Forelimb muscle (tissue), 1 donor: Measurements from ENCODE around the gene ERICH4. TPM values are rescaled to one million over a fixed set of nuclear protein-coding genes. Genes with fewer than 3 reads are reported as not detected.
"Not testable (repeated sequence)": the region's sequence is repeated elsewhere in the genome, so short reads cannot be mapped to it uniquely, and the experiment has no call there.

Experiments used
- DNase-seq: peaks from one replicate; pipeline ENCODE4 v3.0.0-alpha.2; 2013; ENCODE audit warnings: low read depth
- polyA plus RNA-seq: library from polyadenylated mRNA; unstranded; fragments of 120-200 nt; gene quantifications from one replicate; pipeline ENCODE4 v1.2.1, GENCODE V29; 2013; ENCODE audit not compliant: insufficient read length

The ERICH4 gene
- polyA plus RNA-seq, 1 donor = 0.19 TPM

DNA sequence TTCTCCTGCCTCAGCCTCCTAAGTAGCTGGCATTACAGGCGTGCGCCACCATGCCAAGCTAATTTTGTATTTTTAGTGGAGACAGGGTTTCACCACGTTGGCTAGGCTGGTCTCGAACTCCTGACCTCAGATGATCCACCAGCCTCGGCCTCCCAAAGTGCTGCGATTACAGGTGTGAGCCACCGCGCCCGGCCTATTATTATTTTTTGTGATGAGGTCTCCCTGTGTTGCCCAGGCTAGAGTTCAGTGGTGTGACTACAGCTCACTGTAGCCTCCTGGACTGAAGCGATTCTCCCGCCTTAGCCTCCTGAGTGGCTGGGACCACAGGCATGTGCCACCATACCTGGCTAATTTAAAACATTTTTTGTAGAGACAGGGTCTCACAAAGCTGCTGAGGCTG, 7.6 kb upstream of the ERICH4 start:
- DNase-seq = not testable (repeated sequence)

DNA sequence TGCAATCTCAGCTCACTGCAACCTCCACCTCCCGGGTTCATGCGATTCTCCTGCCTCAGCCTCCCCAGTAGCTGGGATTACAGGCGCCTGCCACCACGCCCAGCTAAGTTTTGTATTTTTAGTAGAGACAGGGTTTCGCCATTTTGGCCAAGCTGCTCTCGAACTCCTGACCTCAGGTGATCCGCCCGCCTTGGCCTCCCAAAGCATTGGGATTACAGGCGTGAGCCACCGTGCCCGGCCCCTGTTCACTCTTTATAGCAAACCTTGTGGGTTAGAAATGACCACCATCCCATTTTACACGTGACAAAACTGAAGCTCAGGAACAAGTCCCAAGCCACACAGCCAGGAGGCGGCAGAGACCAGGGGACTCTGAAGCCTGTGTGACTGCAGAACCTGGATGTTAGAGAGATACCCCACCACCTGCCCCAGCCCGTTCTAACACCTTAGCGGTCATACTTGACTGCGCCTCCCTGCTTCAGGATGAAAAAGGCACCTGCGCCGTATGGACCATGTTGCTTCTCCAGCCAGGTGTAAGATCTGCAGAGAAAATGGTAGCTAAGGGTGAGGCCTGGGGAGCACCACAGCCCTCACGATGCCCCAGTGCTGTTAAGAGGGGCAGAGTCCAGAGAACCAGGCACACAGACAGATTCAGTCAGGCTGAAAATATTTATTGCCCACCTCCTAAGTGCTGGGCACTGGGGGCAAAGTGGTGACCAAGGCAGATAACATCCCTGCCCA, 6.9 kb upstream of the ERICH4 start:
- DNase-seq = no peak

DNA sequence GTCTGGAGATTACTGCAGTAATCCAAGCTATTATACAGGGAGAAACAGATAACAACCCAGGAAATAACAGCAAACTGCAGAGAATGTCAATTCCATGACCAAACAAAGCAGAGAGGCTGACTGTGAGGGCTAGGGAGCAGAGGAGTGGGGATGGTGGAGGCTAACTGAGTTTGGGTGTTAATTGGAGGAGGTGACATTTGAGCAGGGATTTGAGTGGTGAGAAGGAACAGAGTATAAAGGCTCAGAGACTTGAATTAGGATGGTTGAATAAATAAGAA, 6.3 kb upstream of the ERICH4 start:
- DNase-seq = no peak

DNA sequence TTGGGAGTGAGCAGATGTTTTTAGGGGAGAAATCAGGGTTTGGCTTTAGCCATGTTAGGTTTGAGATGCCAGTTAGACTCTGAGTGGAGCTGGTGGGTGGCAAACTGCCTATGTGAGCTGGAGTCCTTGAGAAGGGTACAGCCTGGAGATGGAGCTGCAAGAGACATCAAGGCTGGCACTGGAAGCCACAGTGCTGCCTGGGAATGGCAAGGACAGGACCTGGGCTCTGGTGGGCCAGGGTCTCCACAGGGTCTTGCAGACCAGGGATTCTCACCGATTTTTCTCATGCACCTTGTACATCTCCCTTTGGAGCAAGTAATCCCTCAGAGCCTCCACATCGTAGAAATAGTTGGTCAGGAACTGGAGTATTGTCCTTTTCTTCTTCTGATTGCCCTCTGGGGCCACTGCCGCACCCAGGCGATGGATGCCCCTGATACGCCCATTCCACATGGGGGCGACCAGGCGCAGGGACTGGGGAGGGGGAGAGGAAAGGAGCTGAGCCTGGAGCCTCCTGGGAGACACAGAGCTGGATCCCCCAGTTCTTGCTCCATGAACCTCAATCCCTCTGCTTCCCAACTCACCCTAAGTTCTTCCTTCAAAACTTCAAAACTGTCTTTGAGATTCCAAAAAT, 4.9 kb upstream of the ERICH4 start:
- DNase-seq = no peak

DNA sequence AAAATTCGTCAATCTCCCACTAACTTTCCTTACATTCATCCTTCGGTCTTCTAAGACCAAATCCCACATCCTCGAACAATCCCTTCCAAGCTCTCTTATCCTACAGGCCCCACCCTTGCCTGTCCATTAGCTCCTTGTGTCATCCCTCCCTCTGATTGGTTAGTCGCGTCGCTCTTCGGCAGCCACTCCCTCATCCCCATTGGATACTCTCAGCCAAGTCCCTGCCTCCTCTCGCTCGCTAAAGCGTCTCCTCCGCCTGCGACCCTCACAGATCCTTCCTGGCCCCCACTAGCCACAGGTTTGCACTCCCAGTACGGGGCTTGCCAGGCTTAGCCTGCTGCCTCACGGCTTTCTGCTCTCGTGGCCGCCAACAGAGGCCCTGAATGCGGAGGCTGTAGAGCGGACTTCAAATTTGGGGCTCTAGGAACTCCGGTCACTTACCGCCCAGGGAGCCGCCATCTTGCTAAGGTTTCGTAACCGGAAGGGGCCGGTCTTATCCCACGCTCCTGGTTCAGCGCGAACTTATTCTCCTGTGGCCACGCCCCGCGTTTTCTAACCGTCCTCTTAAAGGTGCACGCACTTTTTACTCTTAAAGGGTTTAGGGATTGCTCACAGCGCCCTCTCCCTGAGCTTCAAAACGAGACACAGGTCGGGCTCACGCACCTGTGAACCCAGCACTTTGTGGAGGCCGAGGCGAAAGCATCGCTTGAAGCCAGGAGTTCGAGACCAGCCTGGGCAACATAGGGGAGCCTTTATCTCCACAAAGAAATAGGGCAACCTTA, 3.3 kb upstream of the ERICH4 start, which contains the start of gene DMAC2:
Gene DMAC2, minus strand, starts transcription at position 472 of the 782 bp plus-strand sequence. Its CDS starts 13 bp downstream, at position 459.
- DNase-seq = peak; percentile 94

DNA sequence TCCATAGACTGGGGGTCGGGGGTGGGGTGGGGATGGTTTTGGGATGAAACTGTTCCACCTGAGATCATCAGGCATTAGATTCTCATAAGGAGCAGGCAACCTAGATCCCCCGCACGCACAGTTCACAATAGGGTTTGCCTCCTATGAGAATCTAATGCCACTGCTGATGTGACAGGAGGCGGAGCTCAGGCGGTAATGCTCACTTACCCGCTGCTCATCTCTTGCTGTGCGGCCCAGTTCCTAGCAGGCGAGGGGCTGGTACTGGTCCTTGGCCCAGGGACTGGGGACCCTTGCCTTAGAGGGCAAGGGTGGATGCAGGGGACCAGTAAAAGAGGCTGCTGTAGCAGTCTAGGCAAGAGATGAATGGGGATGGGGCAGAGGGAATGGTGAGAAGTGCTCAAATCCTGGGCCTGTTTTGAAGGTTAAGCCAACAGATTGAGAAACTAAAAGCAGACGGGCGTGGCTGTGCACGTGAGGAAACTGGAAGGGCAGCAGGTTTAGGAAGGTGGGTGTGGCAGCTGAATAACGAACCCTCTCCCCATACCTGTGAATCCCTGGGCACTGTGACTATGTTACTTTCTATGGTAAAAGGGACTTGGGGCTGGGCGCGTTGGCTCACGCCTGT, 1.5 kb upstream of the ERICH4 start:
- no peak for DNase-seq

DNA sequence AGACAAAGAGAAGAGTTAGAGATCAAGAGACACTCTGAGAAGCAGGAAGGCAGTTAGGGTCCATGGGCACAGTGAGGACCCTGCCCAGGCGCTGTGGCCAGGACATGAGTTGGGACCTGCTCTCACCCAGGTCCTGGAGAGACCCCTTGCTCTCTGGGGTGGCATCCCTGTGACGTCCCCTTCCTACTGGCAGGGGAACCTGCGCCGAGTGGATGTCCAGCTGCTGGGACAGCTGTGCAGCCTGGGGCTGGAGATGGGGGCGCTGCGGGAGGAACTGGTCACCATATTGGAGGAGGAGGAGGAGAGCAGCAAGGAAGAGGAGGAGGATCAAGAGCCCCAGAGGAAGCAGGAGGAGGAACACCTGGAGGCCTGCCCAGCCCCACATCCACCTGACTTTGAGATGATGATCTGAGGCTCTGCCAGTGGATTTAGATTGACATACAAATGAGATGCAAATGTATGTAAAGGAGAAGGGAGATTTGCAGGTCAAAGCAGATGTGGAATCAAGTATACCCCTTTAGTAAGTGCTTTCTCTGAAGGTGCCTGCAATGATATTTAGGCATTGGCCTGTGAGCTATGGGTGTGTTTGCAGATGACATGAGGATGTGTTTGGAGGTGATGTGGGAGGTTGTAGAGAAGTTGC, 978 bp downstream of the ERICH4 start:
- DNase-seq = no peak

DNA sequence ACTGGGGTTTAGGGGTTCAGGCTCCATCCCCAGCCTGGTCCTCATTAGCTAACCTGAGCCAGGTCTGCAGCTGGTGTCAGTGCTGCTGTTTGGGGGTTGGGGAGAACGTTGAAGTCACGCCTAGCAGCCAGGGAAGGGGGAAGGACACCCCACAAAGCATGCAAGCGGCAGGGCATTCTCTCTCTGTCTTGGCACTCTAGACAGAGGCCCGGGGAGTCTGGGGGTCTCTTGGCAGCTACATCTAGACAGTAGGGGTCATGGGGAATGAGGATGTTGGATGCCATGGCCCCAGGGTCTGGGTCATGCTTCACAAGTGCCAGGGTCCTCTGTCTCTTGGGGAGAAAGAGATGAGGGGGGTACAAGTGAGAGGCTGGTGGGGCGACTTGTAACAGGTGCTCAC, 2.6 kb downstream of the ERICH4 start:
- DNase-seq = no peak

DNA sequence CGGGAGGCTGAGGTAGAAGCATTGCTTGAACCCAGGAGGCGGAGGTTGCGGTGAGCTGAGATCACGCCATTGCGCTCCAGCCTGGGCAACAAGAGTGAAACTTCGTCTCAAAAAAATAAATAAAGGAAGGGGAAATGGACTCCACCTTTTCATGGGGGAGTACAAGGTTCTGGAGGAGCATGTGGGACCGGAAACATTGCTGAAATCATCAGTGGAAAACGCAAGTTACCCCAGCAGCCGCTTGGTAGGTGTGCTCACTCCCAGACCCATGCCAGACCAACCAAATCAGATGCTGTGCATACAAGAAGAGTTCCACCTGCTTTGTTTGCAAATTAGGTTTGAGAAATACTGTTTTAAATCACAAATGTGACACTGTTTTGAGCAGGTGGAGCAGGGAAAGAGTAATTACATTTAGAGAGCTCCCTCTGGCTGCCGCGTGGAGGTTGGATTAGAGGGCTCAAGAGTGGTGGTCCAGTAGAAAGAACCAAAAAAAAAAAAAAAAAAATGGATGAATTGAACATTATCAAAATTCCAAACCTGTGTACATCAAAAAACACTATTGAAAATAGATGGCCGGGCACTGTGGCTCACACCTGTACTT, 4.9 kb downstream of the ERICH4 start:
- no peak for DNase-seq

DNA sequence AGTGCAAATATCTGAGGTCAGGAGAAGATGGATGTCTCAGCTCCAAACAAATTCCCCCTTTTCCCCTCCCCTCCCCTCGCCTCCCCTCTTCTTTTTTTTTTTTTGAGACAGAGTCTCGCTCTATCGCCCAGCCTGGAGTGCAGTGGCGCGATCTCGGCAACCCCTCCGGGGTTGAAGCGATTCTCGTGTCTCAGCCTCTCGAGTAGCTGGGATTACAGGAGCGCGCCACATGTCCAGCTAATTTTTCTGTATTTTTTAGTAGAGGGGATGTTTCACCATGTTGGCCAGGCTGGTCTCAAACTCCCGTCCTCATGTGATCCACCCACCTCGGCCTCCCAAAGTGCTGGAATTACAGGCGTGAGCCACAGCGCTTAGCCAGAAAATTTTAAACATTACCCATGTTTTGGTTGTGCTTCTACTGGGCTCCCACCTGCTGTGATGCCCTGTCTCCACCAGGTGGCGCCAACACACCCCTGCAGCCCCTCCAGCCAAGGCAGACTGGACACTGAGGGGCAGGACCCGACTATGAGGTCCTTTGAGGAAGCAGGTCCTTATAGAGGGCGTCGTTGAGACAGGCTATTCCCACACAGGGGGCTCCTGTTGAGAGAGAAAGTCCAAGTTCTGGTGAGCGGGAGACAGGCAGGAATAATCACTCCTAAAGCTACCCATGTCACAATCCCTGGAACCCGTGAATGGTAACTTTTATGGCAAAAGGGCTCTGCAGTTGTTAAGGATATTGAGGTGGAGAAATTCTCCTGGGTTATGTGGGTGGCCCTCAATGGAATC, 6.3 kb downstream of the ERICH4 start:
- no peak for DNase-seq

DNA sequence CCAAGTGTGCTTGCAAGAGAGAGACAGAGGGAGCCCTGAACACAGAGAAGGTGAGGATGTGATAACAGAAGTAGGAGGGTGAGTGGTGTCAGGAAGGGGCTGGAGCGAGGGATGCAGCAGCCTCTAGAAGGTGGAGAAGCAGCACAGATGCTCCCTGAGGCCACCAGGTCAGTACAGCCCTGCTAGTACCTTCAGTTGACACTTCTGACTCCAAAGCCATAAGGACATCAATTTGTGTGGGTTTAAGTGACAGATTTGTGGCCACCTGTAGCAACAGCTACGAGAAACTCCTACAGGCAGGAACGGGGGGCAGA, 6.9 kb downstream of the ERICH4 start:
- no peak for DNase-seq

DNA sequence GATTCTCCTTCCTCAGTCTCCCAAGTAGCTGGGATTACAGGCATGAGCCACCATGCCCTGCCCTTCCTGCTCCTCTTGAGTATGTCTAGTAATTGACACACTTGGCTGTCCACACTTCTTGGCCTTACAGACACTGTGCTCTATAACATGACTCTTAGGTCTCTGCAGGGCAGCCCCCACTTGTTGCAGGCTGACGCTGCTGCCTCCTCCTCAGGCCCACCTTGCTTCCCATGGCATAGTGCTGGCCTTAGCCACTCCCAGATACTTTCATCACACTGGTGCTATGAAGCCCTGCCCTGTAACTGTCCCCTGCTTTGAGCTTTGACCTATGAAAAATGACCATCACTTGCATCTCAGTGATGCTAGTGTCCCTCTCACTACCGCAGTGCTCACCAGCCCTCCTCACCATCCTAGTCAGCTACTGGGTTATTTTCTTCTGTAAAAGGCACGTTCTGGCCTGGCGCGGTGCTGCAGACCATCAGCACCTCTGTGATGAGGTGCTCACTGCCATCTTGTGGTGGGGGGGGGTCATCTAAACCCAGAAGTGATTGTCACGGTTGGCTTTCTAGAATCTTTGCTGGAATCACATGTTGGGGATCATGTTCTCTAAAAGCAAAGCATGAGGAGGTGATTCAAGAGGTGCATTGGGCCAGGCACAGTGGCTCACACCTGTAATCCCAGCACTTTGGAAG, 9.8 kb downstream of the ERICH4 start:
- DNase-seq = no peak

DNA sequence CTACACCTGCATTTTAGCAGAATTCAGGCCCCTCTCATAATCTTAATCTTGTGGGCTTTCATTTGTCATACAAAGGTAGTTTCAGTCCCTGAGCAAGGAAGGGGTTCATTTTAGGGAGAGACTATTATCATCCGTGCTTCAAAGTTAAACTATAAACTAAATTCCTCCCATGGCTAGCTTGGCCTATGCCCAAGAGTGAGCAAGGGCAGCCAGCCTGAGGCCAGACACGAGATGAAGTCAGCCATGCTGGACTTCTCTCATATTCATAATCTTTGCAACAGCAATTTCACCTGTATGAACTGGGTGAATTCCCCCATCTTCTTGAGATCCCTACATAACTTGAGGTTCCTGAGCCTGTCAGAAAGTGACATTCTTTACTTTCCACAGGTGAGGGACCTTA, 13.0 kb downstream of the ERICH4 start:
- no peak for DNase-seq

DNA sequence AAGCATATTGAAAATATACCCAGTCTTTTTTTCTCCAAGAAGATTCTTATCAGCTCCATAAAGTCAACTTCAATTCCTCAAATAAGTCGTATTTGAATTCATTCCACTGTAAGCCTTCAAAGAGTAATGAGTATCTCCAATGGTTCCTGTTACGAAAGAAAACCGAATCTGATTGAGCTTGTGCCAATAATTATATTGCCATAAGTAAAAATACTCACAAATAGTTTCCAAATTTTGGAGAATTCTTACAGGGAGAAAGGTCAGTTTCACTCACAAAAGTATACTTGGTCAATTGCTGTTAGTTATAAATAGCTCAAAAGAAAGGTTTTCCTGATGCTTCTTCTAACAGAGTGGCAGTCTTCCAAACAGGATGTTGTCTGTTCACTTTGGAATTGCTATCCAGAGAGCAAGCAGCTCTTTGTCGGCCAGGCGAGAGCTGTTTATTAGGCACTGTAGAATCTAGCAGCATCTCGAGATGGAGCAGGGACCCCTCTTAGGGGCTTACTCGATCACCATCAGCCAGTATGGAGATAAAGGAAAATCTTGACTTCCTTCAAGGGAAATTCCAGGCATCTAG, 13.5 kb downstream of the ERICH4 start:
- DNase-seq = no peak

DNA sequence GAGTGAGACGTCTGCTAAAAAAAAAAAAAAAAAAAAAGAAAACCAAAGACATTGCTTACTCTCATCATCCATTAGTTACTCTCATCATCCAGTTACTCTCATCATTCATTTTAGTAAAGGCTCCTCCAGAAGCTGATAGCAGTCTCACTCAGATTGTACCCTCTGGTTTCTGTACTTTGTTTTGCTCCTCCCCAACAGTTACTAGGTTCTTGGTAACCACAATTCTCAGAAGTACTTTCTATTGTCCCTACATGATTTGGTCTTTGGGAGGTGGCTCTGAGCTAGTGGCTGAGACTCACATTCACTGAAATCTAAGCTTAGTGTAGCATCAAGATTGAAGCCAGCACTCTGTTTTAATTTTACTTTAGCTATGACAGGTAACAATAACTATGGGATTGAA, 14.3 kb downstream of the ERICH4 start:
- no peak for DNase-seq

DNA sequence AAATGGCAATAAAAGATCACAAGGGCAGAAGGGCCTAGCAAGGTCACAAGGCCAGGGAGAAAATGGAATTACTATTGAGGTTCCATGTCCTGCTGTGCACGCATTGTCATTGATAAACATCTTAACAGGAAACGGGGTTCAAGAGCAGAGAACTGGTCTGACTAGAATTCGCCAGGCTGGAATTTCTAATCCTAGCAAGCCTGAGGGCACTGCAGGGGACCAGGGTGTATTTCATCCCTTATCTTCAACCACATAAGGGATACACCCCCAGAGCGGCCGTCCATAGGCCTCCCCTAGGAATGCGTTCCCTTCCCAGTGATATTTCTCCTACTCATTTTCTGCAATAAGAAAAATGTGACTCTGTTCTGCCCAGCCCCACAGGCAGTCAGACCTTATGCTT, 19.5 kb downstream of the ERICH4 start:
- DNase-seq = no peak

DNA sequence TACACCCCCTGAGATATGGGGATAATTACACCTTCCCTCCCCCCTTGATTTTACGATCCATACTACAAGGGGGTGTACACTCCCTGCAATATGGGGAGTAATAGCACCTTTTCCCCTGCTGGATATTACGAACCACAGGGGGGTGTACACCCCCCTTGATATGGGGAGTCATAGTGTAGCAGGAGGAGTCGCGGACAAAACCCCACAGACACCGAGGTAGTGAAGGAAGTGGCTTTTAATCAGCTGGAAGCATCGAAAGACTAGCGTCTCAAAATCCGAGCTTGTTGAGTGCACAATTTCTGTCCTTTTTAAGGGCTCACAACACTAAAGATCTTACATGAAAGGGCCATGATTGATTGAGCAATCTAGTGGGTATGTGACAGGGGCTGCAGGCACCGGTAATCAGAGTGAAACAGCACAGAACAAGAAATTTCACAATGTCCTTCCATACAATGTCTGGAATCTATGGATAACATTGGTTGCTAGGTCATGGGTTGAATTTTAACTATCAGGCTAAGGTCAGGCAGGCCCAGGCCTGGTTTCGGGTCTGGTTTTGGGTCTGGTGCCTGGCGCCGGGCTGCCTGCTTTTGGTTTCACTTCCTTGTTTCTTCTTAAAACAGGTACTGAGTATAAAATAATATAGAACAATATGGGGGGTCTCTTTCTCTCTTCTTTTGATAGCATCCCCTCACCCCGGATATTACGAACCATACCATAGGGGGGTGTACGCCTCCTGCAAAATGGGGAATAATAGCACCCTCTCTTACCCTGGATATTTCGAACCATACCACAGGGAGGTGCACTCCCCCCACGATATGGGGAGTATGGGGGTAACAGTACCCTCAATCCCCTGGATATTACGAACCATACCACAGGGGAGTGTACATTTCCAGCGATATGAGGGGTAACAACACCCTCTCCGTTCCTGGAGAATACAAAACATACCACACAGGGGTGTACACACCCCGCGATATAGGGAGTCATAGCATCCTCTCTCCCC, 20.6 kb downstream of the ERICH4 start:
- not testable (repeated sequence) for DNase-seq

DNA sequence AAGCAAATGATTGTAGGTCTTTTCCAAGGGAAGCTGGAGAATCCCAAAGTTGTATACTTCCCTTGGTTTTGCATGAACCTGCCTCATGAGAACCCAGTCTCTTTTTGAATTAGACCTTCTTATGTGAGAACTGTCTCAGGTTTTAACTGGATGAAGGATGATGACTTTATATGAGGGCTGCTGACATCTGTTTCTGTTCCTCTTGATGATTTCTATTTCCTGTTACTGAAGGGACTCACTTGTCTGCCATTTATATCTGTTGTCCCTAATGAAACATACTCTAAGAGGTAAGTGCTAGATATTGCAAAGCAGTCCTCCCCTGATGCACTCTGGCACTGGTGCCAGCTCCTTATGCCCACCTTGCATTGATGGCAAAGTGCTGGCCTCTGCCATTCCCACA, 33.6 kb downstream of the ERICH4 start:
- no peak for DNase-seq

DNA sequence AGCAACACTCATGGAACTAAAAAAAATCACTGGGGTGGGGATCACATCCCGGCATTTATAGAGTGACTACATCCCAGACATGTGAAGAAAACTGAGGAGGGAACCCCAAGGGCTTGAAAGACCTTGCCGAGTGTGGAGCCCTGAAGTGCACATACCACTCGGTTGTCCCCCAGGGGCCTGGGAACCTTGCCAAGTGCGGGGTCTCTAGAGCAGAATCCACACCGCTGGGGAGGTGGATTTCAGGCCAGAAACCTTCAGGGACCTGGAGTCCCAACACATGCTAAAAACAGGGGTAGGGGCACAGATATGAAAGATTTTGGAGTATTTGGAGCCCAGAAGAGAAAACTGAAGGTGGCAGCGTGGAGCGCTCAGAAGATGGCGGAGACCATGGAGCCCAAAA, 35.2 kb downstream of the ERICH4 start:
- no peak for DNase-seq
